H1 (cell line): Measurements from ENCODE around the gene HLA-C. TPM values are rescaled to one million over a fixed set of nuclear protein-coding genes. Genes with fewer than 3 reads are reported as not detected.

ENCODE experiments used
- CTCF ChIA-PET: fragments of 300-600 bp; sonication (Branson Sonifier 250); formaldehyde crosslinking; loops from one replicate; lab custom pipeline; 2021; ENCODE audit not compliant: partially characterized antibody; lab: Charles Lee
- POLR2A ChIA-PET: fragments of 300-600 bp; sonication (Branson Sonifier 250); formaldehyde crosslinking; loops from one replicate; lab custom pipeline; 2021; ENCODE audit warnings: inconsistent platforms; ENCODE audit not compliant: partially characterized antibody; lab: Charles Lee
- DNase-seq, 2 experiments: peaks; one replicate each; pipeline versions ENCODE4 v3.0.0 to v3.0.0-alpha.2; 2010 to 2022; ENCODE audit warnings: low spot score in 2 of 2, low read depth in 1 of 2, mixed read lengths in 1 of 2
- FAIRE-seq: peaks from 2 replicates; lab custom pipeline; 2011; peaks lifted over from hg19 to GRCh38; lab: Jason Lieb, UNC
- H2AFZ ChIP-seq: 2 replicates; pipeline ENCODE4 v1.8.1; 2012; ENCODE audit warnings: low read length, inconsistent platforms
- H2AK5ac ChIP-seq: 2 replicates; pipeline ENCODE4 v1.6.1; 2013; ENCODE audit warnings: low read depth, low read length
- H2BK120ac ChIP-seq: replicated peaks from 2 replicates; pipeline ENCODE3; 2013; ENCODE audit warnings: low read depth, low read length, inconsistent platforms
- H2BK12ac ChIP-seq: 2 replicates; pipeline ENCODE4 v1.6.1; 2013; ENCODE audit warnings: low read depth, low read length
- H2BK15ac ChIP-seq: 2 replicates; pipeline ENCODE4 v1.6.1; 2013; ENCODE audit warnings: low read length
- H2BK20ac ChIP-seq: 2 replicates; pipeline ENCODE4 v1.6.1; 2013; ENCODE audit warnings: low read length
- H2BK5ac ChIP-seq: 2 replicates; pipeline ENCODE4 v1.6.1; 2013; ENCODE audit warnings: low read depth, low read length
- H3K14ac ChIP-seq: 2 replicates; pipeline ENCODE4 v1.6.1; 2013; ENCODE audit warnings: inconsistent platforms; ENCODE audit not compliant: insufficient read length
- H3K18ac ChIP-seq: 2 replicates; pipeline ENCODE4 v1.6.1; 2013; ENCODE audit warnings: low read length; ENCODE audit errors: extremely low read depth
- H3K23ac ChIP-seq: 2 replicates; pipeline ENCODE4 v1.6.1; 2013; ENCODE audit warnings: inconsistent platforms; ENCODE audit not compliant: insufficient read length
- H3K23me2 ChIP-seq: 2 replicates; pipeline ENCODE4 v1.6.1; 2013; ENCODE audit warnings: low read depth, low read length
- H3K27ac ChIP-seq: 2 replicates; pipeline ENCODE4 v1.6.1; 2011; ENCODE audit warnings: low read depth, low read length, inconsistent platforms
- H3K27me3 ChIP-seq, 4 experiments: replicated peaks in 1 of 4; 1 replicate in 1 of 4; 2 replicates in 3 of 4; pipeline versions ENCODE4 v1.6.1 to v1.8.1; 2011 to 2013; ENCODE audit warnings: low read length in 3 of 4, mild to moderate bottlenecking in 3 of 4, inconsistent platforms in 2 of 4, mixed read lengths in 2 of 4, moderate library complexity in 1 of 4; ENCODE audit not compliant: control insufficient read depth in 3 of 4, insufficient read depth in 3 of 4; ENCODE audit errors: extremely low read depth in 1 of 4
- H3K36me3 ChIP-seq, 4 experiments: 2 replicates each; pipeline versions ENCODE4 v1.6.1 to v1.8.1; 2011 to 2013; ENCODE audit warnings: mild to moderate bottlenecking in 4 of 4, low read length in 3 of 4, moderate library complexity in 2 of 4, control low read depth in 1 of 4, inconsistent platforms in 1 of 4; ENCODE audit not compliant: insufficient read depth in 4 of 4, control insufficient read depth in 2 of 4
- H3K4ac ChIP-seq: replicated peaks from 2 replicates; pipeline ENCODE3; 2013; ENCODE audit warnings: low read length, low read depth, mixed read lengths, inconsistent platforms; ENCODE audit not compliant: insufficient read length
- H3K4me1 ChIP-seq, 4 experiments: replicated peaks in 1 of 4; 1 replicate in 1 of 4; 2 replicates in 3 of 4; pipeline versions ENCODE4 v1.6.1 to v1.8.1; 2011 to 2013; ENCODE audit warnings: low read length in 3 of 4, inconsistent platforms in 2 of 4, mixed read lengths in 1 of 4; ENCODE audit not compliant: insufficient read depth in 4 of 4, control insufficient read depth in 3 of 4
- H3K4me2 ChIP-seq, 2 experiments: 2 replicates each; pipeline versions ENCODE4 v1.6.1 to v1.8.1; 2011 to 2013; ENCODE audit warnings: low read depth in 2 of 2, low read length in 2 of 2, control low read depth in 1 of 2, inconsistent platforms in 1 of 2, mild to moderate bottlenecking in 1 of 2; ENCODE audit not compliant: insufficient read depth in 1 of 2
- H3K4me3 ChIP-seq, 4 experiments: fragments of 200-600, 300-600 bp in 1 of 4; sonication (generic), shearing (Covaris generic), sonication (Bioruptor Twin) in 1 of 4; 2 replicates each; pipeline versions ENCODE4 v1.5.1 to v1.8.1; 2011 to 2016; ENCODE audit warnings: low read length in 4 of 4, low read depth in 3 of 4, control low read depth in 2 of 4, inconsistent platforms in 2 of 4, mild to moderate bottlenecking in 2 of 4, mixed read lengths in 1 of 4, moderate library complexity in 1 of 4; ENCODE audit not compliant: insufficient read depth in 2 of 4; ENCODE audit errors: extremely low read depth in 1 of 4
- H3K56ac ChIP-seq: replicated peaks from 2 replicates; pipeline ENCODE3; 2013; ENCODE audit warnings: low read depth, mild to moderate bottlenecking, mixed read lengths, low read length, inconsistent platforms; ENCODE audit not compliant: insufficient read length
- H3K79me1 ChIP-seq: 2 replicates; pipeline ENCODE4 v1.6.1; 2013; ENCODE audit warnings: low read depth, low read length, control low read depth
- H3K79me2 ChIP-seq, 2 experiments: 2 replicates each; pipeline versions ENCODE4 v1.6.1 to v1.8.1; 2012 to 2013; ENCODE audit warnings: low read length in 2 of 2, mild to moderate bottlenecking in 2 of 2, inconsistent platforms in 1 of 2; ENCODE audit not compliant: insufficient read depth in 2 of 2, control insufficient read depth in 1 of 2
- H3K9ac ChIP-seq, 4 experiments: replicated peaks in 1 of 4; 1 replicate in 1 of 4; 2 replicates in 3 of 4; pipeline versions ENCODE4 v1.6.1 to v1.8.1; 2011 to 2013; ENCODE audit warnings: low read depth in 3 of 4, low read length in 3 of 4, control low read depth in 2 of 4, mild to moderate bottlenecking in 2 of 4, moderate library complexity in 2 of 4, inconsistent platforms in 1 of 4; ENCODE audit errors: extremely low read depth in 1 of 4
- H3K9me3 ChIP-seq, 2 experiments: 2 replicates each; pipeline versions ENCODE4 v1.6.1 to v1.8.1; 2012 to 2013; ENCODE audit warnings: mild to moderate bottlenecking in 2 of 2, moderate library complexity in 2 of 2, control low read depth in 1 of 2, inconsistent platforms in 1 of 2, low read depth in 1 of 2, low read length in 1 of 2, mixed read lengths in 1 of 2; ENCODE audit not compliant: insufficient read depth in 2 of 2
- H4K20me1 ChIP-seq, 2 experiments: replicated peaks in 1 of 2; 2 replicates each; pipeline versions ENCODE3 to v1.8.1; 2011 to 2013; ENCODE audit warnings: inconsistent platforms in 2 of 2, low read length in 2 of 2, mild to moderate bottlenecking in 1 of 2; ENCODE audit not compliant: insufficient read depth in 2 of 2, control insufficient read depth in 1 of 2
- H4K5ac ChIP-seq: 2 replicates; pipeline ENCODE4 v1.6.1; 2013; ENCODE audit warnings: low read length, low read depth, mixed read lengths, inconsistent platforms; ENCODE audit not compliant: insufficient read length
- H4K8ac ChIP-seq: 2 replicates; pipeline ENCODE4 v1.8.0; 2013; ENCODE audit warnings: mild to moderate bottlenecking, moderate library complexity, low read length, inconsistent platforms; ENCODE audit not compliant: insufficient read depth; ENCODE audit errors: extremely low read depth
- H4K91ac ChIP-seq: replicated peaks from 2 replicates; pipeline ENCODE3; 2013; ENCODE audit warnings: low read length, mixed read lengths, inconsistent platforms; ENCODE audit not compliant: insufficient read length
- WGBS, 2 experiments: shearing (Covaris generic) in 1 of 2; methylation state at CpG; one replicate each; pipeline versions ENCODE4 v1.1.6 to v1.1.7; 2013 to 2015; ENCODE audit warnings: low lambda C conversion rate in 2 of 2, mixed read lengths in 2 of 2, inconsistent platforms in 1 of 2, low coverage in 1 of 2, missing lambda C conversion rate in 1 of 2; ENCODE audit not compliant: insufficient replicate concordance in 2 of 2, insufficient coverage in 1 of 2, insufficient read length in 1 of 2; ENCODE audit errors: extremely low coverage in 1 of 2, missing lambda C conversion rate in 1 of 2; 5-methylcytosine and 5-hydroxymethylcytosine counted together
- polyA plus RNA-seq, 7 experiments: library from polyadenylated mRNA; depleted of rRNA in 3 of 7; stranded (reverse) in 5 of 7; unstranded in 2 of 7; fragments of >200 nt in 5 of 7; fragments of 200-250 nt in 2 of 7; gene quantifications; 1 replicate in 5 of 7; 2 replicates in 1 of 7; 4 replicates in 1 of 7; pipeline versions ENCODE4 v1.2.1 to v1.2.3, GENCODE V29; 2011 to 2013; ENCODE audit warnings: missing spikeins in 2 of 7, mixed read lengths in 2 of 7
- total RNA-seq: library from RNA; stranded (reverse); fragmentation: NEBNext Ultra II Directional; extraction: Animal tissue kit (Norgen Biotek cat#: 25700); gene quantifications from 2 replicates; pipeline ENCODE4 v1.2.1, GENCODE V29; 2021

HLA-C gene
- total and polyA plus RNA-seq, 2 of the 8 experiments (the other 6 are each of a cell fraction or from before 2014, with no cell fraction given) = 245 to 360 TPM

DNA sequence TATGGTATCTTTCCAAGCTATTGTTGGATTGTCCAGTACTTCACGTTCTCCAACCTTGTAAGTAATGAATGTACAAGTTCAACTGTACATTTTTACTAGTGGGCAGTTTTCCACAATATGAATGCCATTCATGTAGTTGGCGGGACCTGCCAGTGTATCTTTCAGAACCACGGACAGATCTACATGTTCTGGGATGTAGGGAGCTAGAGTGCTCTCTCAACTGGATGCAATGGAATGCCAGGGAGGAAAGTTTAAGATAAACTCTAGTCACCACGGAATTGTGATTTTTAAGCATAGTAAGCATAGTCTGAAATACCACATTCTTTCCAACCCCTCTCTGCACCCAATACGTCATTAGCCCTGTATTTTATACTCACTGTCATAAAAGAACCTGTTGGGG is 21.5 kb upstream of the HLA-C start:
- FAIRE-seq = peak; percentile 62

More for the DNA sequence above, 21.5 kb upstream of the HLA-C start:
- Histone ChIP-seq H3K36me3 (no peaks in the 10 kb centered on the region), H3K9ac (no peak overlapping the region), H3K79me2 (no peaks in the 10 kb centered on the region), H2BK5ac (no peak overlapping the region), H2BK120ac (no peak overlapping the region), H3K27me3 (peaks cover 0 to 1% (median 0%) of the 10 kb centered on the region in 4 experiments; a peak in 1 of 7 replicates), H4K8ac (no peak overlapping the region), H3K79me1 (no peaks in the 10 kb centered on the region), H4K20me1 (no peaks in the 10 kb centered on the region), H2AK5ac (no peak overlapping the region), H3K4me2 (no peak overlapping the region), H3K9me3 (no peaks in the 10 kb centered on the region), H3K18ac (no peak overlapping the region), H3K27ac (no peak overlapping the region), H3K4ac (no peak overlapping the region), H4K5ac (no peak overlapping the region), H2BK15ac (no peak overlapping the region), H3K56ac (no peak overlapping the region), H3K23ac (no peak overlapping the region), H2BK12ac (no peak overlapping the region), H3K14ac (no peak overlapping the region), H2BK20ac (no peak overlapping the region), H3K23me2 (no peaks in the 10 kb centered on the region; the same call in 1 of the 2 replicates), H3K4me1 (no peaks in the 10 kb centered on the region), H2AFZ (no peak overlapping the region), H4K91ac (no peak overlapping the region), H3K4me3 (no peak overlapping the region)
- WGBS, 2 experiments = 48% methylated on average over 5 of the region's 5 CpGs; no CpG with 5 or more reads in 1 of the 2 experiments
- no peak for DNase-seq
- POLR2A ChIA-PET = no interaction called here
- CTCF ChIA-PET = interaction anchor here (0.6 to 1.6 kb wide), 4 partner anchors 8 to 149 kb away, joined by 3 to 4 read pairs (median 4); no protein-coding TSS in a partner anchor
